Adrenal gland (tissue), 5 donors: ENCODE data around the gene LMNB1.

Source experiments
- POLR2A ChIP-seq, 2 donors: fragments of 450-650 bp; IDR thresholded peaks; one replicate each; pipeline ENCODE4 v1.6.1; 2017; ENCODE audit warnings: antibody characterized with exemption in 2 of 2, mild to moderate bottlenecking in 2 of 2, moderate library complexity in 1 of 2
- TF ChIP-seq, protein P1 (sequence below), 6 experiments: fragments of 450-650 bp in 4 of 6; fragments of 200-600 bp in 2 of 6; sonication (generic) in 1 of 6; IDR thresholded peaks; 1 replicate in 5 of 6; 2 replicates in 1 of 6; pipeline versions ENCODE4 v1.5.1 to v1.8.0; 2016 to 2021; ENCODE audit warnings: antibody characterized with exemption in 6 of 6, mild to moderate bottlenecking in 2 of 6, moderate library complexity in 1 of 6
- donor health status: DM: no; HTN: no; CAD: no.

DNA sequence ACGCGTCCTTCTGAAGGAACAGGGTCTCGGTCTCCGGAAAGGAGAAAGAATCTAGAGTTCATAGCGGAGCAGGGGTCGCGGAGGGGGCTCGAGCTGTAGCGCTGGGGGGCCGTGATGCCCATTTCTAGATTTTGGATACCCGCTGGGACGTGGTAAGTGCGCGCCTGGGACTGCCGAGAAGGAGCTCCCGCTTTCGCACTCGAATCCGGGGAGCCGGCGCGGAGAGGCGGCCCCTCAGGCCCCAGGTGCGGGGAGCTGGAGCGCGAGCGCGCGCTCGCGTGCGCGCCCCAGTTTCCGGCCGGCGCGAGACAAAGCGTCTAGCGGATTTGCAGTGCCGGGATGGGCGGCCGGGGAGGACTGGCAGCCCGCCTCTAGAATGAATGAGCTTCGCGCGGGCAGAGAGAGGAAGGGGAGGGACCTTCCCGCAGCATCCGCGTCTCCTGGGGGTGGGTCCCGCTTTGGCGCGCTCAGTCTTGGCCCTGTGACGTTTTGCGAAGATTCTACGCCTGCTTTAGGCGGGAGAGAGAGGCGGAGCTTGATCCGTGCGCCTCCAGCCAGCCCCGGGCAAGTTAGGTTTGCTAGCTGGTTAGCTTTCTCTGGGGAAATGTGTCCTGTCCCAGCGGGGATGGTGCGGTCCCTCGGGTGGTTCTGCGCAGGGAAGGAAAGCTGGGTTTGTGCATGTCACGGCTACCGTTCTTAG lies 1.2 kb downstream of the LMNB1 start:
- TF ChIP-seq, protein P1, sequence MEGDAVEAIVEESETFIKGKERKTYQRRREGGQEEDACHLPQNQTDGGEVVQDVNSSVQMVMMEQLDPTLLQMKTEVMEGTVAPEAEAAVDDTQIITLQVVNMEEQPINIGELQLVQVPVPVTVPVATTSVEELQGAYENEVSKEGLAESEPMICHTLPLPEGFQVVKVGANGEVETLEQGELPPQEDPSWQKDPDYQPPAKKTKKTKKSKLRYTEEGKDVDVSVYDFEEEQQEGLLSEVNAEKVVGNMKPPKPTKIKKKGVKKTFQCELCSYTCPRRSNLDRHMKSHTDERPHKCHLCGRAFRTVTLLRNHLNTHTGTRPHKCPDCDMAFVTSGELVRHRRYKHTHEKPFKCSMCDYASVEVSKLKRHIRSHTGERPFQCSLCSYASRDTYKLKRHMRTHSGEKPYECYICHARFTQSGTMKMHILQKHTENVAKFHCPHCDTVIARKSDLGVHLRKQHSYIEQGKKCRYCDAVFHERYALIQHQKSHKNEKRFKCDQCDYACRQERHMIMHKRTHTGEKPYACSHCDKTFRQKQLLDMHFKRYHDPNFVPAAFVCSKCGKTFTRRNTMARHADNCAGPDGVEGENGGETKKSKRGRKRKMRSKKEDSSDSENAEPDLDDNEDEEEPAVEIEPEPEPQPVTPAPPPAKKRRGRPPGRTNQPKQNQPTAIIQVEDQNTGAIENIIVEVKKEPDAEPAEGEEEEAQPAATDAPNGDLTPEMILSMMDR (IDR thresholded peaks at IDR 0.05): no peak
- peak in 1 of 2 donors; percentile 38 for TF ChIP-seq POLR2A (IDR thresholded peaks at IDR 0.05)
